ENCODE results near the gene RAD23A. TPM values are rescaled to one million over a fixed set of nuclear protein-coding genes. Genes with fewer than 3 reads are reported as not detected.

The RAD23A gene
- polyA plus RNA-seq, 1 experiment = 36.2 TPM

- Histone ChIP-seq H3K4me3 (ENCODE audit: low read depth, low read length) (peak overlapping the region; percentile 99), H3K27ac (ENCODE audit: low read depth, low read length) (no peak overlapping the region), H3K27me3 (ENCODE audit: control insufficient read depth, insufficient read depth, low read length) (no peaks in the 10 kb centered on the region), H3K9me3 (ENCODE audit: control insufficient read depth, insufficient read depth, low read length) (no peaks in the 10 kb centered on the region; the same call in 1 of the 2 replicates)
- ChIA-PET POLR2A (interaction anchor here (0.5 to 0.7 kb wide), 2 partner anchors 10 to 25 kb away, joined by 3 to 4 read pairs; no protein-coding TSS in a partner anchor), CTCF (no interaction called here)
- TF ChIP-seq, protein P1, sequence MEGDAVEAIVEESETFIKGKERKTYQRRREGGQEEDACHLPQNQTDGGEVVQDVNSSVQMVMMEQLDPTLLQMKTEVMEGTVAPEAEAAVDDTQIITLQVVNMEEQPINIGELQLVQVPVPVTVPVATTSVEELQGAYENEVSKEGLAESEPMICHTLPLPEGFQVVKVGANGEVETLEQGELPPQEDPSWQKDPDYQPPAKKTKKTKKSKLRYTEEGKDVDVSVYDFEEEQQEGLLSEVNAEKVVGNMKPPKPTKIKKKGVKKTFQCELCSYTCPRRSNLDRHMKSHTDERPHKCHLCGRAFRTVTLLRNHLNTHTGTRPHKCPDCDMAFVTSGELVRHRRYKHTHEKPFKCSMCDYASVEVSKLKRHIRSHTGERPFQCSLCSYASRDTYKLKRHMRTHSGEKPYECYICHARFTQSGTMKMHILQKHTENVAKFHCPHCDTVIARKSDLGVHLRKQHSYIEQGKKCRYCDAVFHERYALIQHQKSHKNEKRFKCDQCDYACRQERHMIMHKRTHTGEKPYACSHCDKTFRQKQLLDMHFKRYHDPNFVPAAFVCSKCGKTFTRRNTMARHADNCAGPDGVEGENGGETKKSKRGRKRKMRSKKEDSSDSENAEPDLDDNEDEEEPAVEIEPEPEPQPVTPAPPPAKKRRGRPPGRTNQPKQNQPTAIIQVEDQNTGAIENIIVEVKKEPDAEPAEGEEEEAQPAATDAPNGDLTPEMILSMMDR (IDR thresholded peaks at IDR 0.05; ENCODE audit: low read depth, low read length) = no peak
- no peak for DNase-seq (ENCODE audit: low read depth, low spot score)
Measured at GRCh38 chr19:12940897-12941296, 4.8 kb upstream of the RAD23A start.

DNA sequence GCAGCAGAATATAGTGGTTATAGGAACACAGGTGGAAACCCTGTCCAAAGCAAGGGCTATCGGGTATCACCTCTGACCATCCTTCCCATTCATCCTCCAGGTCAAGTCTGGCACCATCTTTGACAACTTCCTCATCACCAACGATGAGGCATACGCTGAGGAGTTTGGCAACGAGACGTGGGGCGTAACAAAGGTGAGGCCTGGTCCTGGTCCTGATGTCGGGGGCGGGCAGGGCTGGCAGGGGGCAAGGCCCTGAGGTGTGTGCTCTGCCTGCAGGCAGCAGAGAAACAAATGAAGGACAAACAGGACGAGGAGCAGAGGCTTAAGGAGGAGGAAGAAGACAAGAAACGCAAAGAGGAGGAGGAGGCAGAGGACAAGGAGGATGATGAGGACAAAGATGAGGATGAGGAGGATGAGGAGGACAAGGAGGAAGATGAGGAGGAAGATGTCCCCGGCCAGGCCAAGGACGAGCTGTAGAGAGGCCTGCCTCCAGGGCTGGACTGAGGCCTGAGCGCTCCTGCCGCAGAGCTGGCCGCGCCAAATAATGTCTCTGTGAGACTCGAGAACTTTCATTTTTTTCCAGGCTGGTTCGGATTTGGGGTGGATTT is 2.1 kb upstream of the RAD23A start:
- DNase-seq (ENCODE audit: low read depth, low spot score) = no peak
- ChIA-PET CTCF (no interaction called here), POLR2A (no interaction called here)
- TF ChIP-seq, protein P1 (IDR thresholded peaks at IDR 0.05; ENCODE audit: low read depth, low read length) = no peak
- no peak overlapping the region for H3K4me3 ChIP-seq (ENCODE audit: low read depth, low read length)
- no peaks in the 10 kb centered on the region for H3K27me3 ChIP-seq (ENCODE audit: control insufficient read depth, insufficient read depth, low read length)
- no peaks in the 10 kb centered on the region; the same call in 1 of the 2 replicates for H3K9me3 ChIP-seq (ENCODE audit: control insufficient read depth, insufficient read depth, low read length)
- no peak overlapping the region for H3K27ac ChIP-seq (ENCODE audit: low read depth, low read length)

GRCh38 chr19:12944104-12944674 is 1.5 kb upstream of the RAD23A start:
- Histone ChIP-seq H3K27me3 (ENCODE audit: control insufficient read depth, insufficient read depth, low read length) (no peaks in the 10 kb centered on the region), H3K9me3 (ENCODE audit: control insufficient read depth, insufficient read depth, low read length) (no peaks in the 10 kb centered on the region; the same call in 1 of the 2 replicates), H3K27ac (ENCODE audit: low read depth, low read length) (peak overlapping the region; percentile 21), H3K4me3 (ENCODE audit: low read depth, low read length) (no peak overlapping the region)
- ChIA-PET POLR2A (interaction anchor here (0.6 kb wide), 1 partner anchor 12 kb away, joined by 4 read pairs; no protein-coding TSS in a partner anchor), CTCF (no interaction called here)
- TF ChIP-seq, protein P1 (IDR thresholded peaks at IDR 0.05; ENCODE audit: low read depth, low read length) = no peak
- DNase-seq (ENCODE audit: low read depth, low spot score) = no peak

DNA sequence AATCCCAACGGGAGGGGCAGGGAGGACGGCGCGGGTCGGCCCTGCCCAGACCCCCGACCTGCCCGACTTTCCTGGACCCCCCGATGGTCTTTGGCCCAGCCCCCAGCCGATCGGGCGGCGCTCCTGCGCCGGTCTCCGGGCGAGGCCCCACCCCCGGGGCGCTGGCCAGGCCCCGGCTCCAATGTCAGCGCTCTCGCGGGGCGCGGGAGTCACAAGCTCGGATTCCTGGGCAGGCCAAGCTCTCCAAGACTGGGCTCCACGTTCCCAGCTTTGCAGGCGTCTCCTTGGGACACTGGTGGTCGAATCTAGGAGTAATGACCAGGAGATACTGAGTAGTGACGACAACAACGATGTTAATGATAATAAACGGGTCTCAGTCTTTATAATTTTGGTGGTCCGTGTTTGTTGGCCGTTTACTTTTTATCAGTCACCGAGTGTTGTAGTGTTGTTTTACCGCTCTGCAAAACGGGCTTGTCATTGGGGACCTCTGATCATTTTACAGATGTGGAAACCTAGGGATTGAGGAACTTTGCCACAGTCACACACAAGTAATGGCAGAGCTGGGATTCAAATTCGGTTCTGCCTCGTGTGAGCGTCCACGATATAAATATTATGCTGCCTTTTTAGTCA is 545 bp downstream of the RAD23A start:
- TF ChIP-seq, protein P1 (IDR thresholded peaks at IDR 0.05; ENCODE audit: low read depth, low read length) = no peak
- peak; percentile 48 for DNase-seq (ENCODE audit: low read depth, low spot score)
- Histone ChIP-seq H3K27ac (ENCODE audit: low read depth, low read length) (peak overlapping the region; percentile 93), H3K9me3 (ENCODE audit: control insufficient read depth, insufficient read depth, low read length) (no peaks in the 10 kb centered on the region; the same call in 1 of the 2 replicates), H3K4me3 (ENCODE audit: low read depth, low read length) (peak overlapping the region; percentile 82), H3K27me3 (ENCODE audit: control insufficient read depth, insufficient read depth, low read length) (no peaks in the 10 kb centered on the region)
- ChIA-PET CTCF (interaction anchor here (0.6 kb wide), 1 partner anchor 8 kb away, joined by 3 read pairs; no protein-coding TSS in a partner anchor), POLR2A (interaction anchor here (0.6 to 1.5 kb wide), 21 partner anchors 8 to 1793 kb away, joined by 3 to 10 read pairs (median 4); partner anchors contain the start of genes DNASE2, FARSA, GADD45GIP1 and GCDH)

Data from AG04450 (cell line).